ENCODE data around the gene EIF3K. TPM values are rescaled to one million over a fixed set of nuclear protein-coding genes. Genes with fewer than 3 reads are reported as not detected.
A peak's percentile ranks its signal among the peaks of the same experiment; 100 is the strongest.

The EIF3K gene
- total RNA-seq, 1 donor from 2014 or later, result 314 TPM

DNA sequence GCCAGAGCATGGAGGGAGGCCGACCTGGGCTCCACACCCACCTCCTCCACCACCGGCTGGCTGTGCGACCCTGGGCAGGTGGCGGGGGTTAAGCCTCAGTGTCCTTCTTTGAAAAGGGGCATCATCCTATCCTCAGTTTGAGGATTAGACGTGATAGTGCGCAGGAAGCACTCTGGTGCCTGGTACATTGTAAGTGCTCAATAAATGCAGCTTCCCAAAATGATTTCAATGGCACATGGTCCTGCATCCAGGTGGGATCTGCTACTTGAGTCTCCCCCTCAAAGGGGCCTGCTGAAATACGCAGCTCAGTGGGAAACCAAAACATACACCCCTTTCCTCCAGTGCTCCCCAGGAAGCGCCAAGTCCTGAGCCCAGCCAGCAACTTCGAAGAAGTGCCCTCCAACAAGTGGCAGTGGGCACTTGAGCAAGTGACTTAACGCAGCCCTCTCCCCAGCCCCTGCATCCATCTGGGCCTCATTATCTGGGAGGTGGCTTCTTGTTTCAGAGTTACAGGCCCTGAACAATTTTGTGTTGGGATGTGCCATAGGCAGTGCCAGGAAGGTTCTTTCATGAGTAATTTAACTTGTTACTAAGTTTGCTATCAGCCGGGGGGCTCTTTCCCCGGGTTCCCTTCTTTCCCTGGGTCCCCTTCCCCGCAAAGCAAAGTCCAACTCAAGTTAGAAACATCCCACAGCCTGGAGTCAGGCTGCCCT, 46.4 kb downstream of the EIF3K start:
- peak overlapping the region; percentile 32 to 65 (median 54) for H3K4me3 ChIP-seq (ENCODE audit: low read length in 3 of 3)
- H3K27ac ChIP-seq (ENCODE audit: low read depth, low read length), result peak overlapping the region; percentile 93
- H3K9ac ChIP-seq (ENCODE audit: low read depth in 1 of 3, low read length in 3 of 3), result peak overlapping the region; percentile 66 to 86 (median 67)
- H3K36me3 ChIP-seq (ENCODE audit: control insufficient read depth in 3 of 3, insufficient read depth in 3 of 3, low read length in 3 of 3), result no peaks in the 10 kb centered on the region
- peaks cover 94 to 98% (median 96%) of the 10 kb centered on the region in 3 donors for H3K4me1 ChIP-seq (ENCODE audit: control insufficient read depth in 3 of 3, insufficient read depth in 3 of 3, low read length in 3 of 3)
- H3K27me3 ChIP-seq (ENCODE audit: control insufficient read depth in 3 of 3, insufficient read depth in 3 of 3, low read length in 3 of 3), result no peaks in the 10 kb centered on the region
- H3K9me3 ChIP-seq (ENCODE audit: control insufficient read depth in 3 of 3, low read length in 3 of 3), result no peaks in the 10 kb centered on the region

DNA sequence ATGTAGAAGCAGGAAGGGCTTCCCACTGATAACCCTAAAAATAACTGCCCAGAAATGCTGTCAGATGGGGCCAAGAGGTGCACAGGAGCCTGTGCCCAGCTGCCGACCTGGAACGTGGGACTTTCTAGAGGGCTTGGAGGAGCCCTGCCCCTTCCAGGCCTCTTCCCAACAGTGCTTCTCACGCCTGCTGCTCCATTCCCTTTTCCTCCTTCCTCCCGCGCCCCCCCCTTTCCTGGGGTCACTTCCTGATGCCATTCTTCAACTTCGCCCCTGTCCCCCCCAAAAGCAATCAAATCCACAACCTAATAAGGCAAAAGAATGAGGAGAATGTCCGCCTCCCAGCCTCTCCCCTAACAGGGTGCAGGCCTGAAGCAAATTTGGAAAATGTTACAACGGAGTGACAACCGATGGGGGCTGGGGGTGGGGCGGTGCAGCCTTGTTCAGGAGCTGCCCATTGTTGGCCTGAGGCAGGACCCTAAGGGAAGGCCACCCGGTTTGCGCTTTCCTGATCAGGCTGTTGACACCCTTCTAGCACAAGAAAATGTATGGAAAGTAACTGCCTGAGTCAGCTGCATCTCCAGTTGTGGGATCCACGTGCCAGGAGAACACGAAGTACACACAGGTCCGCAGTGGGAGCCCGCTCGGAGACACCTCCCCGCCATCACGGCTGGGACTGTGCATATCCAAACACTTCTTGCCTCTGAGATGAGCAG, 47.1 kb downstream of the EIF3K start:
- peaks cover 94 to 98% (median 95%) of the 10 kb centered on the region in 3 donors for H3K4me1 ChIP-seq (ENCODE audit: control insufficient read depth in 3 of 3, insufficient read depth in 3 of 3, low read length in 3 of 3)
- H3K36me3 ChIP-seq (ENCODE audit: control insufficient read depth in 3 of 3, insufficient read depth in 3 of 3, low read length in 3 of 3), result no peaks in the 10 kb centered on the region
- peak overlapping the region; percentile 93 for H3K27ac ChIP-seq (ENCODE audit: low read depth, low read length)
- H3K4me3 ChIP-seq (ENCODE audit: low read length in 3 of 3), result peak overlapping the region in 1 of 3 donors; percentile 65
- peak overlapping the region; percentile 66 to 86 (median 67) for H3K9ac ChIP-seq (ENCODE audit: low read depth in 1 of 3, low read length in 3 of 3)
- no peaks in the 10 kb centered on the region for H3K9me3 ChIP-seq (ENCODE audit: control insufficient read depth in 3 of 3, low read length in 3 of 3)
- no peaks in the 10 kb centered on the region for H3K27me3 ChIP-seq (ENCODE audit: control insufficient read depth in 3 of 3, insufficient read depth in 3 of 3, low read length in 3 of 3)

DNA sequence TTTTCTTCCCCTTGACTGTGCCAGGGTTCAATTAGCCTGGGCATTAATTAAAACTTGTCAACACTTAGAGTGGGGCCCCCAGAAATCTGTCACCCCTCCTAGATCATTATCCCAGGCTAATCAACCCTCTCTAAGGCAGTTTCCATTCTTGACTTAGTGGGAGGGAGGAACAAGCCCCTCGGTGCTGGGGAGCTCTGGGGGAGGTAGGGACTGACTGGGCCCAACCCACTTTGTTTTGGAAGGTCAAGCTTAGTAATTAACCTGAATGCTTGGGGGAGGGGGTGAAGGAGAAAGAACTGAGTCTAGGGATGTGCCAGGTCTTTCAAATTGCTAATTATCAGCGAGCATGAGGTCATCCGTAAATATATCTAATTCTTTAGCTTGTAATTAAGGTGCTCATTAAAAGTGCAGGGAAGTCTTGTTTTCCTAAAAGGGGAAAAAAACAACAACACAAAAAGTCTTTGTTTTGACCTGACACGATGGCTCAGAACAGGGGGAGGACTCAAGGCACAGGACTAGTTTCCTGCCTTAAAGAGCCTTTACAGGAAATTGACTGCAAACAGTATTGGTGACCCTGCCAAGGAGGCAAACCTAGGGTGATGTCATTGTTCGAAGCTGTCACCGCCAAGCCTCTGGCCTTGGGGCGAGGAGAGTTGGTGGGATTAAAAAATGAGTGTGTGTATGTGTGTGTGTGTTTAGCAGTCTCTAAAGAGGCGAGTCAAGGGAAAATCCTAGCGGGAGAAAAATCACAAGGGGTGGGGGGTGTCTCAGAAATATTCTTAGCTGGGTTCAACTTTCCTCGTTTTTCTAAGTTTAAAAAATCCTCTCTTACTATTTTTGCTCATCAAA, 47.9 kb downstream of the EIF3K start:
- Histone ChIP-seq H3K27ac (ENCODE audit: low read depth, low read length) (peak overlapping the region; percentile 93), H3K4me1 (ENCODE audit: control insufficient read depth in 3 of 3, insufficient read depth in 3 of 3, low read length in 3 of 3) (peaks cover 94 to 100% (median 96%) of the 10 kb centered on the region in 3 donors), H3K36me3 (ENCODE audit: control insufficient read depth in 3 of 3, insufficient read depth in 3 of 3, low read length in 3 of 3) (no peaks in the 10 kb centered on the region), H3K4me3 (ENCODE audit: low read length in 3 of 3) (peak overlapping the region in 1 of 3 donors; percentile 41), H3K9ac (ENCODE audit: low read depth in 1 of 3, low read length in 3 of 3) (peak overlapping the region; percentile 63 to 86 (median 66)), H3K9me3 (ENCODE audit: control insufficient read depth in 3 of 3, low read length in 3 of 3) (no peaks in the 10 kb centered on the region), H3K27me3 (ENCODE audit: control insufficient read depth in 3 of 3, insufficient read depth in 3 of 3, low read length in 3 of 3) (no peaks in the 10 kb centered on the region)

DNA sequence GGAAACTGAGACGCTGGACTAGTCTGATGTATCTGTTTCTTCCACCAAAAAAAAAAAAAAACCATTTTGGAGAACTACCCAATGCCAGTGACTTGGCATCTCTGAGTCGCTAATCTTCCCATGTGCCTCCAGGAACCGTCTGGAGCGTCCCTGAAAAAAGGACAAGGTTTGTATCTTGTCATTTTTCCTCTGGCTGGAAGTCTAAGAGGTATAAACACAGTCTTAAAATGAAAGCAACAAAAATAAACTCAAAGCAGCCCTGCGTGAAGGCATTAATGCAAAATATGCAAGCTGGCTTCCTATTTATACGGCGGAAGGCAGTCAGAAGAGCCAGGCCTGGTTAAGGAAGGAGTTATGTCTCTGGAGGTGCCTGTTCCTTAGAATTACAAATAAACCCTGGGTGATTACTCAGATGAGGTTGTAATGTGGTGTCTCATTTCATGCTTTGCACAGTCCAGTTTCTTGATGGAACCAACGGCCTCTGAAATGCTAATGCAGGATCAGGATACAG, 48.7 kb downstream of the EIF3K start:
- Histone ChIP-seq H3K4me3 (ENCODE audit: low read length in 3 of 3) (peak overlapping the region; percentile 1 to 52 (median 18)), H3K27me3 (ENCODE audit: control insufficient read depth in 3 of 3, insufficient read depth in 3 of 3, low read length in 3 of 3) (no peaks in the 10 kb centered on the region)

DNA sequence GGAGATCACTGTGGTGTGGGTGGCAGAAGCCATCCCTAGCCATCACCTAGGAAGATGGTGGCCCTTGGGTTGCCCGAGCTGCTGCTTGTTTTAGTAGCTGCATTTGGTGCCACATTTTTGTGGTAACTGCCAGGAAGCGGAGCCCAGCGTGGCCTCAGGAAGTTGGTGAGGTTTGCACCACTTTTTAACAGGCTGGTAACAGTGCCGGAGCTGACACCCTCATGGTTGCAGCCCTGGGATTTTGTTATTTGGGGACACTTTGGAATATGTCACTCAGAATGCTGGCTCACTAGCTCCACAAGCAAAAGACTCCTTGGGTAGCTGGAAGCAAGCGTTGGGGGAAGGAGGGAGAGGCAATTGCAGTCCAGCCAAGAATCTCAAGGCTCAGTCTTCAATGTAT, 50.6 kb downstream of the EIF3K start:
- H3K9me3 ChIP-seq (ENCODE audit: control insufficient read depth in 3 of 3, low read length in 3 of 3), result no peaks in the 10 kb centered on the region
- H3K27ac ChIP-seq (ENCODE audit: low read depth, low read length), result peak overlapping the region; percentile 69
- no peaks in the 10 kb centered on the region for H3K36me3 ChIP-seq (ENCODE audit: control insufficient read depth in 3 of 3, insufficient read depth in 3 of 3, low read length in 3 of 3)
- H3K4me3 ChIP-seq (ENCODE audit: low read length in 3 of 3), result peak overlapping the region in 2 of 3 donors; percentile 26 to 46
- H3K27me3 ChIP-seq (ENCODE audit: control insufficient read depth in 3 of 3, insufficient read depth in 3 of 3, low read length in 3 of 3), result no peaks in the 10 kb centered on the region
- H3K9ac ChIP-seq (ENCODE audit: low read depth in 1 of 3, low read length in 3 of 3), result peak overlapping the region in 1 of 3 donors; percentile 3
- H3K4me1 ChIP-seq (ENCODE audit: control insufficient read depth in 3 of 3, insufficient read depth in 3 of 3, low read length in 3 of 3), result peaks cover 77 to 89% (median 78%) of the 10 kb centered on the region in 3 donors

More for the DNA sequence above, 48.7 kb downstream of the EIF3K start:
- no peaks in the 10 kb centered on the region for H3K9me3 ChIP-seq (ENCODE audit: control insufficient read depth in 3 of 3, low read length in 3 of 3)
- peaks cover 88 to 96% (median 89%) of the 10 kb centered on the region in 3 donors for H3K4me1 ChIP-seq (ENCODE audit: control insufficient read depth in 3 of 3, insufficient read depth in 3 of 3, low read length in 3 of 3)
- H3K36me3 ChIP-seq (ENCODE audit: control insufficient read depth in 3 of 3, insufficient read depth in 3 of 3, low read length in 3 of 3), result no peaks in the 10 kb centered on the region
- H3K9ac ChIP-seq (ENCODE audit: low read depth in 1 of 3, low read length in 3 of 3), result peak overlapping the region; percentile 63 to 86 (median 66)
- H3K27ac ChIP-seq (ENCODE audit: low read depth, low read length), result peak overlapping the region; percentile 93

DNA sequence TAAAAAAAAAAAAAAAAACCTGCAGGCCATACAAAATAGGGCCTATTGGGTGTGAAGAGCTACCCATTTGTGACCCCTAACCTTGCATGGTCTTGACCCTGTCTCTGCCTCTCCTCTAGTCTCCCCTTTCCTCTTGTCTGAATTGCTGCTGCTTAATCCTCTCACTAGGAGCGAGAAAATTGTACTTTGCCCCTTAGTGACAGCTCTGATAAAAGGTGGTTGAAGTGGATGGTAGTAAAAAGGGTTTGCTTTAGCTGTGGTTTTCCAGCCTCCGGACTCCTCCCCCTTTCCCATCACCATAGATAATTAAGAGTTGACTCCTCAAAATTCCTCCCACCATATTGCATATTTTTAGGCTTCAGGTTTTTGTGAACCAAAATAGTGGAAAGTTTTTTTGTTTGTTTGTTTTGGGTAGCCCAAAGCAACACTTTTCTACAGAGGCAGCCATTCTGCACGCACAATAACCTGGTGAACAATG, 52.0 kb downstream of the EIF3K start:
- Histone ChIP-seq H3K27ac (ENCODE audit: low read depth, low read length) (peak overlapping the region; percentile 69), H3K27me3 (ENCODE audit: control insufficient read depth in 3 of 3, insufficient read depth in 3 of 3, low read length in 3 of 3) (no peaks in the 10 kb centered on the region), H3K9me3 (ENCODE audit: control insufficient read depth in 3 of 3, low read length in 3 of 3) (no peaks in the 10 kb centered on the region), H3K4me1 (ENCODE audit: control insufficient read depth in 3 of 3, insufficient read depth in 3 of 3, low read length in 3 of 3) (peaks cover 77 to 89% (median 78%) of the 10 kb centered on the region in 3 donors), H3K36me3 (ENCODE audit: control insufficient read depth in 3 of 3, insufficient read depth in 3 of 3, low read length in 3 of 3) (no peaks in the 10 kb centered on the region), H3K4me3 (ENCODE audit: low read length in 3 of 3) (no peak overlapping the region), H3K9ac (ENCODE audit: low read depth in 1 of 3, low read length in 3 of 3) (peak overlapping the region in 1 of 3 donors; percentile 55)

DNA sequence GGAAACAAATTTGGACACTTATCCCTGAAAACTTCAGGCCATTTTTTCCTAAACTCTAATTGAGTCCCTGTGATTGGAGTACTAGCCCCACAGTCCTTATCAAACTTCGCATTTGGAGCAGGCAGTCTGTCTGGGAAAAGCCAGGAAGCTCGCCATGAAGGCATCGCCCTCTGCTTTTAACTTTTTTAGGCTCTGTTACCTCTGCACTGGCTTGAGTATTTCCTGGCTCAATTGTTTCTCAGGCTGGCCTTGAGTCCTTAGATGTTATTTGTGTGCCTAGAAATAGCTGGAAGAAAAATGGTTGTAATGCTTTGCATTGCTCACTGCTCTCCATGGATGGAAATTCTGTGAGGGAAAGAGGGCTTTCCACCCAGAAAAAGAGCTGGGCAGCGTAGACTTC, 52.7 kb downstream of the EIF3K start:
- Histone ChIP-seq H3K36me3 (ENCODE audit: control insufficient read depth in 3 of 3, insufficient read depth in 3 of 3, low read length in 3 of 3) (no peaks in the 10 kb centered on the region), H3K9me3 (ENCODE audit: control insufficient read depth in 3 of 3, low read length in 3 of 3) (no peaks in the 10 kb centered on the region), H3K9ac (ENCODE audit: low read depth in 1 of 3, low read length in 3 of 3) (no peak overlapping the region), H3K27me3 (ENCODE audit: control insufficient read depth in 3 of 3, insufficient read depth in 3 of 3, low read length in 3 of 3) (no peaks in the 10 kb centered on the region), H3K4me3 (ENCODE audit: low read length in 3 of 3) (peak overlapping the region in 1 of 3 donors; percentile 43), H3K27ac (ENCODE audit: low read depth, low read length) (peak overlapping the region; percentile 69), H3K4me1 (ENCODE audit: control insufficient read depth in 3 of 3, insufficient read depth in 3 of 3, low read length in 3 of 3) (peaks cover 77 to 89% (median 78%) of the 10 kb centered on the region in 3 donors)

DNA sequence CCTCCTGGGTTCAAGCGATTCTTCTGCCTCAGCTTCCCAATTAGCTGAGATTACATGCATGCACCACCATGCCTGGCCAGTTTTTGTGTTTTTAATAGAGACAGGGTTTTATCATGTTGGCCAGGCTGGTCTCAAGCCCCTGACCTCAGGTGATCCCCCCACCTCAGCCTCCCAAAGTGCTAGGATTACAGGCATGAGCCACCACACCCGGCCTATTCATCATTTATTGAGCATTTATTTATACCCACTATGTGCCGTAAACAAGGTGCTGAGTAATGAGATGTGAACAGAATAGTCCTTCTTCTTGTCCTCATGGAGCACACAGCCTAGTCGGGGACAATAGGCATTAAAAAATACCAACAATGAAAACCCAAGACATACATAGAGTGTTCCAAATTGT, 54.0 kb downstream of the EIF3K start:
- H3K9ac ChIP-seq (ENCODE audit: low read depth in 1 of 3, low read length in 3 of 3), result no peak overlapping the region
- H3K36me3 ChIP-seq (ENCODE audit: control insufficient read depth in 3 of 3, insufficient read depth in 3 of 3, low read length in 3 of 3), result peaks cover 0 to 6% (median 4%) of the 10 kb centered on the region in 3 donors
- no peaks in the 10 kb centered on the region for H3K27me3 ChIP-seq (ENCODE audit: control insufficient read depth in 3 of 3, insufficient read depth in 3 of 3, low read length in 3 of 3)
- no peaks in the 10 kb centered on the region for H3K9me3 ChIP-seq (ENCODE audit: control insufficient read depth in 3 of 3, low read length in 3 of 3)
- peaks cover 75 to 89% (median 77%) of the 10 kb centered on the region in 3 donors for H3K4me1 ChIP-seq (ENCODE audit: control insufficient read depth in 3 of 3, insufficient read depth in 3 of 3, low read length in 3 of 3)
- H3K4me3 ChIP-seq (ENCODE audit: low read length in 3 of 3), result no peak overlapping the region
- no peak overlapping the region for H3K27ac ChIP-seq (ENCODE audit: low read depth, low read length)

DNA sequence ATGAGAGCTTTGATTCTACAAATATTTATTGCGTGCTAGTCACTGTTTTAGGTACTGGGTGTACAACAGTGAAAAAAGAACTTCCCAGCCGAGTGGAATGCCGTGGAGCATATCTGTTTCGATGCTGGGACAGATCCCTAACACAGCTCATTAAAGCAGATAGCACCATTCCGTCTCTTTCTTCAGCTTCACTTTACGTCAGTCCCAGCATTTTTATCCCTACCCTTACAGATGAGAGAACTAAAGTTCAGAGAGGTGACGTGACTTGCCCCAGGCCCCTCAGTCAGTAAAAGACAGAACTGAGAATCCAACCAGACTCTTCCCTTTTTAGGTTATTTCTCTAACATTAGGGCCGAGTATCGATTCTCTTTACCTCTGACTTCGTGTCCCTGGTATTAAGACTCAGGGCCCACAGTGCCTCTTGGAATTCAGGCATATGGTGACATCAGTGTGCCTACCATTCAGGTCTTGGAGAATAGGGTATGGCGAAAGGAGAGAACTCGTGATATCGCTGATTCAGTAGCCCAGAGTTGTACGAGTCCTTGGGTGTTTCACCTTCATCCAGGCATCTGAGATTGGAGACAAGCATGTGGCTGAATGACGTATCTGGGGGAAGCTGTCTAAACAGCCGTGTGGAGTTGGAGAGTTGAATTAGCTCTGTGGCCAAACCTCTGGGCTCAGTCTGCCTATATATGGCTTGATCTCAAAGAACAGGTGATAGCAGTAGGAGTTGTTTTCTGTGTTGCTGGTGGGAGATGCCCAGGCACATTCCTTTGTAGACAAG, 55.6 kb downstream of the EIF3K start:
- peak overlapping the region; percentile 26 to 67 (median 44) for H3K9ac ChIP-seq (ENCODE audit: low read depth in 1 of 3, low read length in 3 of 3)
- peak overlapping the region; percentile 3 to 18 (median 11) for H3K4me3 ChIP-seq (ENCODE audit: low read length in 3 of 3)
- H3K36me3 ChIP-seq (ENCODE audit: control insufficient read depth in 3 of 3, insufficient read depth in 3 of 3, low read length in 3 of 3), result peaks cover 0 to 11% (median 6%) of the 10 kb centered on the region in 3 donors
- H3K27me3 ChIP-seq (ENCODE audit: control insufficient read depth in 3 of 3, insufficient read depth in 3 of 3, low read length in 3 of 3), result no peaks in the 10 kb centered on the region
- peak overlapping the region; percentile 91 for H3K27ac ChIP-seq (ENCODE audit: low read depth, low read length)
- H3K9me3 ChIP-seq (ENCODE audit: control insufficient read depth in 3 of 3, low read length in 3 of 3), result no peaks in the 10 kb centered on the region
- H3K4me1 ChIP-seq (ENCODE audit: control insufficient read depth in 3 of 3, insufficient read depth in 3 of 3, low read length in 3 of 3), result peaks cover 76 to 90% (median 76%) of the 10 kb centered on the region in 3 donors
